Gastrocnemius medialis (tissue), 4 donors: ENCODE data around the gene OR2V2.

ENCODE experiments used
- POLR2A ChIP-seq, 2 donors: fragments of 450-650 bp; IDR thresholded peaks; one replicate each; pipeline ENCODE4 v1.6.1; 2017; ENCODE audit warnings: antibody characterized with exemption in 2 of 2, mild to moderate bottlenecking in 2 of 2, moderate library complexity in 2 of 2
- TF ChIP-seq, protein P1 (sequence below), 5 experiments: fragments of 450-650 bp in 3 of 5; fragments of 200-600 bp in 2 of 5; sonication (generic) in 2 of 5; IDR thresholded peaks in 4 of 5; conservative IDR thresholded peaks in 1 of 5; 1 replicate in 4 of 5; 2 replicates in 1 of 5; pipeline ENCODE4 v1.5.1; 2016 to 2019; ENCODE audit warnings: antibody characterized with exemption in 5 of 5, mild to moderate bottlenecking in 3 of 5, moderate library complexity in 3 of 5

DNA sequence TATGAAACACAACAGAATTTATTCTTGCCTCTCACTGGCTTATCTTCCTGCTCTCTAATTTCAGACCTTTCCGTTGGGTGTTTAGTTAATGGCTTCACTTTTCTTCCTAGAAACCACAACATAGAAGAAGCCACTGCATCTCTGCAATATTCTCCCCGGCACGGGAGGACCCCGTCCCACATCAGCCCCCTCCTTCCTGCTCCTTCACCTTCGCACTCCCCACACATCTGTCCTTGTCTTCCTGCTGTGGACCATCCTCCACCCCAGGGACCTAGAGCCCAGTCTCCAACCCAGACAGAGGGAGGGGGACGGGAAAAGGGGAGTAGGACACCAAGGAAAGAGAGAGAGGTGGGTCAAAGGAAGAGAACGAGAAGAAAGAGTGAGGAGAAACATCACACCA lies 17.8 kb upstream of the OR2V2 start:
- TF ChIP-seq, protein P1, sequence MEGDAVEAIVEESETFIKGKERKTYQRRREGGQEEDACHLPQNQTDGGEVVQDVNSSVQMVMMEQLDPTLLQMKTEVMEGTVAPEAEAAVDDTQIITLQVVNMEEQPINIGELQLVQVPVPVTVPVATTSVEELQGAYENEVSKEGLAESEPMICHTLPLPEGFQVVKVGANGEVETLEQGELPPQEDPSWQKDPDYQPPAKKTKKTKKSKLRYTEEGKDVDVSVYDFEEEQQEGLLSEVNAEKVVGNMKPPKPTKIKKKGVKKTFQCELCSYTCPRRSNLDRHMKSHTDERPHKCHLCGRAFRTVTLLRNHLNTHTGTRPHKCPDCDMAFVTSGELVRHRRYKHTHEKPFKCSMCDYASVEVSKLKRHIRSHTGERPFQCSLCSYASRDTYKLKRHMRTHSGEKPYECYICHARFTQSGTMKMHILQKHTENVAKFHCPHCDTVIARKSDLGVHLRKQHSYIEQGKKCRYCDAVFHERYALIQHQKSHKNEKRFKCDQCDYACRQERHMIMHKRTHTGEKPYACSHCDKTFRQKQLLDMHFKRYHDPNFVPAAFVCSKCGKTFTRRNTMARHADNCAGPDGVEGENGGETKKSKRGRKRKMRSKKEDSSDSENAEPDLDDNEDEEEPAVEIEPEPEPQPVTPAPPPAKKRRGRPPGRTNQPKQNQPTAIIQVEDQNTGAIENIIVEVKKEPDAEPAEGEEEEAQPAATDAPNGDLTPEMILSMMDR (IDR thresholded peaks at IDR 0.05 in 4 of 5, conservative IDR thresholded peaks at IDR 0.05 in 1 of 5) = no peak
- TF ChIP-seq POLR2A (IDR thresholded peaks at IDR 0.05) = no peak
